ENCODE results near the gene ZNF569. TPM values are rescaled to one million over a fixed set of nuclear protein-coding genes. Genes with fewer than 3 reads are reported as not detected.
A peak's percentile ranks its signal among the peaks of the same experiment; 100 is the strongest.
"Not testable (repeated sequence)": the region's sequence is repeated elsewhere in the genome, so short reads cannot be mapped to it uniquely, and the experiment has no call there.

Gene ZNF569
- total RNA-seq, 1 donor from 2014 or later: 5.2 TPM

DNA sequence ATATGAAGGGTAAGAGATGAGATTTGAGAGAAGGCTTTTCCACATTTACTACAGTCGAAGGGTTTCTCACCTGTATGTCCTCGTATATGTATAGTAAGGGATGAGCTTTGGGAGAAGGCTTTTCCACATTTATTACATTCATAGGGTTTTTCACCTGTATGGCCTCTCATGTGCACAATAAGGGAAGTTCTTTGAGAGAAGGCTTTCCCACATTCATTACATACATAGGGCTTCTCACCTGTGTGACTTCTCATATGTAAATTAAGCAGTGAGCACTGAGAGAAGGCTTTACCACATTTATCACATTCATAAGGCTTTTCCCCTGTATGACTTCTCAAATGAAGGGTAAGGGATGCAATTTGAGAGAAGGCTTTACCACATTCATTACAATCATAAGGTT, 54.5 kb downstream of the ZNF569 start:
- intact Hi-C loops (cut with DNase I): no loop called here
- no peak for DNase-seq

DNA sequence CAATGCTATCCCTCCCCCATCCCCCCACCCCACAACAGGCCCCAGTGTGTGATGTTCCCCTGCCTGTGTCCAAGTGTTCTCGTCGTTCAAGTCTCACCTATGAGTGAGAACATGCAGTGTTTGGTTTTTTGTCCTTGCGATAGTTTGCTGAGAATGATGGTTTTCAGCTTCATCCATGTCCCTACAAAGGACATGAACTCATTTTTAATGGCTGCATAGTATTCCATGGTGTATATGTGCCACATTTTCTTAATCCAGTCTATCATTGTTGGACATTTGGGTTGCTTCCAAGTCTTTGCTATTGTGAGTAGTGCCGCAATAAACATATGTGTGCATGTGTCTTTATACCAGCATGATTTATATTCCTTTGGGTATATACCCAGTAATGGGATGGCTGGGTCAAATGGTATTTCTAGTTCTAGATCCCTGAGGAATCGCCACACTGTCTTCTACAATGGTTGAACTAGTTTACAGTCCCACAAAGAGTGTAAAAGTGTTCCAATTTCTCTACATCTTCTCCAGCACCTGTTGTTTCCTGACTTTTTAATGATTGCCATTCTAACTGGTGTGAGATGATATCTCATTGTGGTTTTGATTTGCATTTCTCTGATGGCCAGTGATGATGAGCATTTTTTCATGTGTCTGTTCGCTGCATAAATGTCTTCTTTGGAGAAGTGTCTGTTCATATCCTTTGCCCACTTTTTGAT, 61.0 kb downstream of the ZNF569 start:
- DNase-seq; intact Hi-C loops (cut with DNase I); ATAC-seq (ENCODE audit: poor library complexity): not testable (repeated sequence)

More for the DNA sequence above, 54.5 kb downstream of the ZNF569 start:
- ATAC-seq (ENCODE audit: poor library complexity): no peak

DNA sequence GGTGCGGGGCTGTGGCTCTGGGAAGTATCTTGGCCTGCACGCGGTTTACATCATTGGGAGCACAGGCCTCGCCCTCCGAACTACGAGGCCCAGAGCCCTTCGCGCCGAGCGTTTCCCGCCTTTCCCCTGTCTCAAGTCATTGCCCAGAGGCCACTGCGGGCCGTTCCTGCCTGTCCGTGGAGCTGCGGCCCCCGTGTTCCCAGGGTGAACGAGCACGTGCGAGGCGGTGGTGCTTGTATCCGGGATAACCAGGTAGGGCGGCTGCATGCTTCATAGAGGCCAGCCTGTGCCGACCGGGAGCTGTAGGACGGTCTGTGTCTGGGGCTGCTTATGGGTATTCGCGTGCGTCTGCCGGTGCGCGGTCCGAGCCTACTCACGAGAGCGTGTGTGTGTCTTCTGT, 63.8 kb downstream of the ZNF569 start:
- ATAC-seq (ENCODE audit: poor library complexity) (no peak), DNase-seq (no peak)
- intact Hi-C loops (cut with DNase I): no loop called here

DNA sequence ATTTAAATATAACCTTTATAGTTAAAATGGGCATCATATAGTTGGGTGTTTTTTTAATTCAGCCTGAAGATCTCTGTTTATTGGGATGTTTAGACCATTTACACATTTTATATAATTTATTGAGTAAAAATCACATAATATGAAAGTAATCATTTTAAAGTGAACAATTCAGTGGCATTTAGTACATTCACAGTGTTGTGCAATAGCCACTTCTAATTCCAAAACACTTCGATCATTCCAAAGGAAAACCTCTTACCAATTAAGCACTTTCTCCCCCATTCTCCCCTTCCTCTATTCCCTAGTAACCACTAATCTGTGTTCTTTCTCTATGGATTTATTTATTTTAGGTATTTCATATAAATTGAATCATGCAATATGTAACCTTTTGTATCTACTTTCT, 66.2 kb downstream of the ZNF569 start:
- intact Hi-C loops (cut with DNase I): no loop called here
- no peak for DNase-seq
- no peak for ATAC-seq (ENCODE audit: poor library complexity)

DNA sequence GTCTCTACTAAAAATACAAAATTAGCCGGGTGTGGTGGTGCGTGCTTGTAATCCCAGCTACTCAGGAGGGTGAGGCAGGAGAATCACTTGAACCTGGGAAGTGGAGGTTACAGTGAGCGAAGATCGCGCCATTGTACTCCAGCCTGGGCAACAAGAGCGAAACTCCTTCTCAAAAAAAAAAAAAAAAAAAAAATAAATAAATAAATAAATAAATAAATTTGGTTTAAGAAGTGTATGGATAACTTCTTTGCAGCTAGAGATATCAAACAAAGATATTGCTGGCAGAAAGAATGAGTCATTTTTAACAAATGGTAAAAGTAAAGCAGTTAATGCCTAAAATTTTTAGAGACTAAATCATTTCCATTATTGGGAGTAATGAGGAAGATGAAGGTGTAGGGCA, 75.8 kb downstream of the ZNF569 start:
- intact Hi-C loops (cut with DNase I); DNase-seq; ATAC-seq (ENCODE audit: poor library complexity): not testable (repeated sequence)

DNA sequence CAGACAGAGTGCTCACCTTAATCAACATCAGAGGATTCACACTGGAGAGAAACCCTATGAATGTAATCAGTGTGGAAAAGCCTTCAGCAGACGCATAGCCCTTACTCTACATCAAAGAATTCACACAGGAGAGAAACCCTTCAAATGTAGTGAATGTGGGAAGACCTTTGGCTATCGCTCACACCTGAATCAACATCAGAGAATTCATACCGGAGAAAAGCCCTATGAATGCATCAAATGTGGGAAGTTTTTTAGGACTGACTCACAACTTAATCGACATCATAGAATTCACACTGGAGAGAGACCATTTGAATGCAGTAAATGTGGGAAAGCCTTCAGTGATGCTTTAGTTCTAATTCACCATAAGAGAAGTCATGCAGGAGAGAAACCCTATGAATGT, 78.0 kb downstream of the ZNF569 start:
- intact Hi-C loops (cut with DNase I): no loop called here
- no peak for ATAC-seq (ENCODE audit: poor library complexity)
- no peak for DNase-seq

DNA sequence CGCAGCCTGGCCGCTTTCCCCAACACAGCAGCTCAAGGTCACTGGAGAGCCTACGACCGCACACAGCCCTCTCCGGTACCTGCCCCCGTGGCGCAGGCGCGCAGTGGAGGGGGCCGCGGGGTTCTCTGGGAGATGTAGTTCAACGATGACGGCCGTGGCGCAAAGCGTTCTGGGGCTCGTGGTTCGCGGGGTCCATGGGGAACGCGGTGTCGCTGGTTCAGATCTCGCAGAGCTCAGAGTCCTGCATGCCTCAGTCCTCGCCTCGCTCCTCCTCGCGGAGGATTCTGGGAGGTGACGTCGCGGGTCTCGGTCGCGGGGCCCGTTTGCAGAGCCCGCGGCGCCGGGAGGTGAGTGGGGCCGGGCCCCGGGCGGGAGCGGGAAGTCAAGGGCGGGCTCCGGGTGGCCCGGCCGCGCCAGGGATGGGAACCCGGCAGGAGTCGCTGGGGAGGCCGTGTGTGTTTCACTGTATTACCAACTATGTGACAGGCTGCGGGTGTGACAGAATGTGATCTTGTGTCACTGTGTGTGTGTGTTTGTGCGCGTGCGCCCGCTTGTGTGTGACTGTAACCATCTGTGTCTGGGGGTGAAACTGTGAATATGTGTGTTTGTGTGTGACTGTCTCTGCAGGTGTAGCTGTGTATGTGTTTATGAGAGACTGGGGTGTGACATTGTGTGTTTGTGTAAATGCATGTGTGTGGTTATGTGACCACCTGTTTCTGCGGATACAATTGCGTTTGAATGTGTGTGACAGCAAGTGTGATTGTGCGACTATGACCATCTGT, 96.2 kb downstream of the ZNF569 start, which contains the start of gene ZNF527:
ZNF527 (plus strand) TSS at position 220 of the 782 bp plus-strand sequence. CDS start 3,100 bp downstream, outside the sequence.
- ATAC-seq (ENCODE audit: poor library complexity): peak; percentile 99
- intact Hi-C loops (cut with DNase I): loop anchor here (10.0 kb wide), 1 partner anchor 94 kb away; the partner anchor contains the start of genes ZNF569 and ZNF570
- DNase-seq: peak; percentile 99

DNA sequence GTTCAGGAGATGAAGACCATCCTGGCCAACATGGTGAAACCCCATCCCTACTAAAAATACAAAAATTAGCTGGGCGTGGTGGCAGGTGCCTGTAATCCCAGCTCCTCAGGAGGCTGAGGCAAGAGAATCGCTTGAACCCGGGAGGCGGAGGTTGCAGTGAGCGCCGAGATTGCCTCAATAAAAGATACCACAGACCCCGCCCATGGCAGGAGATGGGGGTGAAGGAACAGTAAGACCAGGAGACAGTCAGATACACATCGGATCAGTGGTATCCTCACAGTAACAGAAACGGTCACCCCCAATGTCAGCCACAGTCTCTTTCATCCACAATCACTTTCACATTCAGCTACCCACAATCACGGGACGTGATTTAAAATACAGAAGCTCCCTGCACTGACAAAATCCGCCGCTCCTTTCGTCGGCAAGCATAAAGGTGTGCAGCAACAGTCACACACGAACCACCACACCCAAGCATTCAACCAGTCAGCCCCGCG, 96.8 kb downstream of the ZNF569 start:
- DNase-seq: not testable (repeated sequence)
- intact Hi-C loops (cut with DNase I): loop anchor here (10.0 kb wide), 1 partner anchor 94 kb away; the partner anchor contains the start of genes ZNF569 and ZNF570
- ATAC-seq (ENCODE audit: poor library complexity): peak; percentile 30

DNA sequence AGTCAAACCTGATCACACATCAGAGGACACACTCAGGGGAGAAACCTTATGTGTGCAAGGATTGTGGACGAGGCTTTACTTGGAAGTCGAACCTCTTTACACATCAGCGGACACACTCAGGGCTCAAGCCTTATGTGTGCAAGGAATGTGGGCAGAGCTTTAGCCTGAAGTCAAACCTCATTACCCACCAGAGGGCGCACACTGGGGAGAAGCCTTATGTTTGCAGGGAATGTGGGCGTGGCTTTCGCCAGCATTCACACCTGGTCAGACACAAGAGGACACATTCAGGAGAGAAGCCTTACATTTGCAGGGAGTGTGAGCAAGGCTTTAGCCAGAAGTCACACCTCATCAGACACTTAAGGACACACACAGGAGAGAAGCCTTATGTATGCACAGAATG, 104.5 kb downstream of the ZNF569 start:
- intact Hi-C loops (cut with DNase I): no loop called here
- no peak for DNase-seq
- ATAC-seq (ENCODE audit: poor library complexity): peak; percentile 48

DNA sequence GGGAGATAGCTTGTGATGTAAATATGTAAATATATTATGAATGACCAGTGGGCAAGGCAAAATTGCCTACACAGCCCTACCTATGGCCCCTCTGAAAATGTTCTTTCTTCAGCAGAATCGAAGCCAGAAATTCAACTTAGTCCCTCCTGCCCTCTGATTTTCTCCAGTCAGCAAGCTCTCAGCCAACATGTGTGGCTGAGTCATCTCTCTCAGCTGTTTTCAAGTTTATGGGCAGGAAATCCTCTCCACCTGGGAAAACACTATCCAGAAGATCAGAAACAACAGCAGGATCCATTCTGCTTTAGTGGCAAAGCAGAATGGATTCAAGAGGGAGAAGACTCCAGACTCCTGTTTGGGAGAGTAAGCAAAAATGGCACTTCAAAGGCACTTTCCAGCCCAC, 105.2 kb downstream of the ZNF569 start:
- DNase-seq (no peak), ATAC-seq (ENCODE audit: poor library complexity) (no peak)
- intact Hi-C loops (cut with DNase I): no loop called here

Other genes with a start within 250 kb of the ZNF569 start
- gene ZNF383, start 249.2 kb downstream of the ZNF569 start, total RNA-seq: 9.9 TPM
- gene ZNF527, start 96.3 kb downstream of the ZNF569 start, total RNA-seq: 7.2 TPM
- 6.7 TPM for gene ZNF570, start 1.9 kb upstream of the ZNF569 start, total RNA-seq
- gene ZNF793, start 39.5 kb upstream of the ZNF569 start, total RNA-seq: 5.7 TPM
- 2.4 TPM for gene ZNF571, start 127.3 kb upstream of the ZNF569 start, total RNA-seq
- gene ZNF540, start 127.4 kb upstream of the ZNF569 start, total RNA-seq: 7.9 TPM
- gene ZFP30, start 188.0 kb upstream of the ZNF569 start, total RNA-seq: 5.8 TPM

Data from Right ventricle myocardium superior (tissue), 1 donor.